Activated CD4-positive, alpha-beta T cell treated with anti-CD3 and anti-CD28 coated beads for 36 hours (primary cell): ENCODE measurements around the gene TCERG1L. TPM values are rescaled to one million over a fixed set of nuclear protein-coding genes. Genes with fewer than 3 reads are reported as not detected.
"Not testable (repeated sequence)": the region's sequence is repeated elsewhere in the genome, so short reads cannot be mapped to it uniquely, and the experiment has no call there.

Source experiments
- ATAC-seq: fragments of 200-7000 bp; cut with Tn5 transposase; one replicate; pipeline ENCODE4 v1.10.0; 2021; ENCODE audit warnings: mild to moderate bottlenecking, moderate library complexity
- CTCF ChIA-PET: fragments of 350-600 bp; sonication (Branson Sonifier 250); formaldehyde crosslinking; loops from one replicate; lab custom pipeline; 2021; ENCODE audit warnings: antibody characterized with exemption; lab: Charles Lee
- POLR2A ChIA-PET: fragments of 350-600 bp; sonication (Branson Sonifier 250); formaldehyde crosslinking; loops from one replicate; lab custom pipeline; 2021; ENCODE audit warnings: antibody characterized with exemption, inconsistent platforms; lab: Charles Lee
- DNase-seq: peaks from one replicate; pipeline ENCODE4 v3.0.0-alpha.2; 2020
- H3K27ac Mint-ChIP-seq: one replicate; pipeline ENCODE4 v1.8.0; 2021; ENCODE audit warnings: mixed read lengths
- H3K27me3 Mint-ChIP-seq: one replicate; pipeline ENCODE4 v1.8.0; 2021; ENCODE audit warnings: mixed read lengths
- H3K36me3 Mint-ChIP-seq: one replicate; pipeline ENCODE4 v1.8.0; 2021; ENCODE audit warnings: low read depth, mixed read lengths
- H3K4me1 Mint-ChIP-seq: one replicate; pipeline ENCODE4 v1.8.0; 2021; ENCODE audit warnings: mixed read lengths
- H3K4me3 Mint-ChIP-seq: one replicate; pipeline ENCODE4 v1.8.0; 2021; ENCODE audit warnings: mild to moderate bottlenecking, moderate library complexity, mixed read lengths
- H3K9me3 Mint-ChIP-seq: one replicate; pipeline ENCODE4 v1.8.0; 2021; ENCODE audit warnings: low read depth, mixed read lengths
- intact Hi-C, 2 experiments: fragments of 100-400 bp; cut with DNase I in 1 of 2; cut with micrococcal nuclease in 1 of 2; formaldehyde crosslinking; loops; one replicate each; pipeline versions ENCODE4 v1.14.2 to v1.15.1; 2022 to 2024; cut with DNase I, micrococcal nuclease
- total RNA-seq, 2 experiments: library from RNA; stranded (reverse); gene quantifications; one replicate each; pipeline ENCODE4 v1.2.3, GENCODE V29; 2021

The TCERG1L gene
- total RNA-seq, 2 experiments from 2014 or later, result 0.05 to 0.21 TPM

DNA sequence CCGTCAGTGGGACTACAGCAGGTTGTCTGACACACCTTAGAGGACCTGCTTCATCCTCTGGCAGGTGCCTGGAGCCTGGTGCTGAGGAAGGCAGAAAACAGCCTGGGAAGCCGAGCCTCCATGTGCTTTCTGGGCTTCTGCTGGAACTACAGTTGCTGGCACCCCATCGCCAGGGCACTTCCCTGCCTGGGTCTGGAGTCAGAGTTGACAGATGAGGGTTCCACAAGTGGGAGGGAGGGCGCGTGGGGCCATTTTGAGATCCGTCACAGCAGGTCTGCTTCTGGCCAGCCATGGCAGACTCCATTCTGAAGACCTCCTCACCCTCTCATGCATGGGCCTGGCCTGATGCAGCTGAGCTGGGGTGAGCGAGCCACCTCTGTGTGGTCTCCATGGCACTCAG lies 33.2 kb upstream of the TCERG1L start:
- DNase-seq (no peak), ATAC-seq (no peak)
- ChIA-PET POLR2A (no interaction called here), CTCF (no interaction called here)
- no peaks in the 10 kb centered on the region for H3K27me3 Mint-ChIP-seq
- no peaks in the 10 kb centered on the region for H3K4me1 Mint-ChIP-seq
- H3K36me3 Mint-ChIP-seq, result no peaks in the 10 kb centered on the region
- intact Hi-C loops, result no loop called here
- no peak overlapping the region for H3K4me3 Mint-ChIP-seq
- peaks cover 1% of the 10 kb centered on the region for H3K9me3 Mint-ChIP-seq
- H3K27ac Mint-ChIP-seq, result no peak overlapping the region

DNA sequence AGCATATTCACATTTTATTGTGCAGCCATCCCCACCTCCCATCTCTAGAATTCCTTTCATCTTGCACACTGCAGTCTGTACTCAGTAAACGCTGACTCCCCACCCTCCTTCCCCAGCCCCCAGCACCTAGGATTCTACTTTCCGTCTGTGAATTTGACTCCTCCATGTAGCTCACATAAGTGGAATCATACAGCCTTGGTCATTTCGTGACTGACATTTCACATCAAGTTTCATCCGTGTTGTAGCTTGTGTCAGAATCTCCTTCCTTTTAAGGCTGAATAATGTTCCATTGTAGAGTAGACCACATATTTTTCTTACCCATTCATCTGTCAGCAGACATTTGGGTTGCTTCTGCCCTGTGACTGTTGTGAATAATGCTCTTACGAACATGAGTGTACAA lies 26.2 kb upstream of the TCERG1L start:
- no peak overlapping the region for H3K27ac Mint-ChIP-seq
- no peak for ATAC-seq
- intact Hi-C loops, result no loop called here
- POLR2A ChIA-PET, result no interaction called here
- H3K4me1 Mint-ChIP-seq, result no peaks in the 10 kb centered on the region
- no peak for DNase-seq
- H3K4me3 Mint-ChIP-seq, result no peak overlapping the region
- peaks cover 13% of the 10 kb centered on the region for H3K9me3 Mint-ChIP-seq
- H3K36me3 Mint-ChIP-seq, result no peaks in the 10 kb centered on the region
- peaks cover 4% of the 10 kb centered on the region for H3K27me3 Mint-ChIP-seq
- CTCF ChIA-PET, result no interaction called here

DNA sequence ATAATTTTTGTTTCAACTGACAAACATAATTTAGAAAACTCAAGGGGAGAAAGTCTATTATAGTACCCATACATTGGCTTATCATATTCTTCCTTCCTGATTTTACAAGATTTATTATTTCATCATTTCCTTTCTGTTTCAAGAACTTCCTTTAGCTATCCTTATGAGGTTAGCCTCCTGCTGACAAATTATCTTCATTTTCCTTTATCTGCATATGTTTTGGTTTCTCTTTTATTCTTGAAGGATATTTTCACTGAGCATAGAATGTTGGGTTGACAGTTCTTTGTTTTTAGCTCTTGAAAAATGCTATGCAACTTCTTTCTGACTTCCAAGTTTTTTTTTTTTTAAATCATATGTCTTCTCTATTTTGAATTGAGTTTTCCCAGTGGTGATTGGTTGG lies 21.3 kb upstream of the TCERG1L start:
- peaks cover 2% of the 10 kb centered on the region for H3K27me3 Mint-ChIP-seq
- no peaks in the 10 kb centered on the region for H3K36me3 Mint-ChIP-seq
- H3K4me1 Mint-ChIP-seq, result no peaks in the 10 kb centered on the region
- ATAC-seq (no peak), DNase-seq (no peak)
- no peak overlapping the region for H3K4me3 Mint-ChIP-seq
- ChIA-PET POLR2A (no interaction called here), CTCF (interaction anchor here (0.6 kb wide), 1 partner anchor 1506 kb away, joined by 3 read pairs; no protein-coding TSS in a partner anchor)
- intact Hi-C loops, result no loop called here
- H3K9me3 Mint-ChIP-seq, result peaks cover 5% of the 10 kb centered on the region
- H3K27ac Mint-ChIP-seq, result no peak overlapping the region

DNA sequence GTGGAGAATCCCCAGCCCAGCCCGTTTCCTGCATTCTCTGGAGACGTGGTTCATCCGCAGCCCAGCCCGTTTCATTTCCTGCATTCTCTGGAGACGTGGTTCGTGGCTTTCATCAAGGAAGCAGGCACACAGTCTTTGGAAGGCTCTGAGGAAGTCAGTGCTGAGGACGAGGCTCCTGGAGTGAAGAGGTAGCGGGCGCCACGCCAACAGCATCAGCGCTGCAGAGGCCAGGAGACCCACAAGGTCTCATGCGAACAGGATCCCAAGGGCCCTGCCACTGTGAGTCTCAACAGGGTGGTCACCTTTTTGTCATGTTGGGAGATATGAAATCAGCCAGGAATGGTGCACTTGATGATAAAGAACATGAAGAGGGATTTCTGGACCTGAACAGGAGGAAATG lies 12.4 kb upstream of the TCERG1L start:
- intact Hi-C loops, result no loop called here
- H3K36me3 Mint-ChIP-seq, result no peaks in the 10 kb centered on the region
- ChIA-PET CTCF (no interaction called here), POLR2A (no interaction called here)
- H3K4me3 Mint-ChIP-seq, result no peak overlapping the region
- H3K4me1 Mint-ChIP-seq, result no peaks in the 10 kb centered on the region
- H3K9me3 Mint-ChIP-seq, result no peaks in the 10 kb centered on the region
- no peak for ATAC-seq
- DNase-seq, result no peak
- peaks cover 21% of the 10 kb centered on the region for H3K27me3 Mint-ChIP-seq
- H3K27ac Mint-ChIP-seq, result no peak overlapping the region

DNA sequence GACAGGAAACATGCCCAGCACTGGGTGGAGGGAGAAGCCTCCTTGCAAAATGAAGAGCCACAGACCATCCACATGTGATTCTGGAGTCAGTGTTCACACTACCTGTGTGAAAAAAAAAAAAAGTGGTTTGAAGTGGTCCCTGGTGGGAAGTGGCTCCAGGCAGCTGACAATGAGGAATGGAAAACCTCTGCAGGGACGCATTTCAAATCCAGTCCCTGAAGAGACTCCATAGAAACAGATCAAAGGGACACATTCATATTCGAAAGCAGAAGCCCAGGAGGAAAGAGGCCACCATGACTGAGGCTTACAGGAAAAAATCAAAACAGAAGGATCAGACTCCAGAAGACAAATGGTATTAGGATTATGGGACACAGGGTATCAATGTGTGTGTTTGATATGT lies 11.5 kb upstream of the TCERG1L start:
- H3K27me3 Mint-ChIP-seq, result peaks cover 24% of the 10 kb centered on the region
- no peaks in the 10 kb centered on the region for H3K9me3 Mint-ChIP-seq
- no peaks in the 10 kb centered on the region for H3K36me3 Mint-ChIP-seq
- no peaks in the 10 kb centered on the region for H3K4me1 Mint-ChIP-seq
- no peak for ATAC-seq
- CTCF ChIA-PET, result no interaction called here
- POLR2A ChIA-PET, result no interaction called here
- no peak overlapping the region for H3K27ac Mint-ChIP-seq
- no peak for DNase-seq
- no peak overlapping the region for H3K4me3 Mint-ChIP-seq
- intact Hi-C loops, result no loop called here

DNA sequence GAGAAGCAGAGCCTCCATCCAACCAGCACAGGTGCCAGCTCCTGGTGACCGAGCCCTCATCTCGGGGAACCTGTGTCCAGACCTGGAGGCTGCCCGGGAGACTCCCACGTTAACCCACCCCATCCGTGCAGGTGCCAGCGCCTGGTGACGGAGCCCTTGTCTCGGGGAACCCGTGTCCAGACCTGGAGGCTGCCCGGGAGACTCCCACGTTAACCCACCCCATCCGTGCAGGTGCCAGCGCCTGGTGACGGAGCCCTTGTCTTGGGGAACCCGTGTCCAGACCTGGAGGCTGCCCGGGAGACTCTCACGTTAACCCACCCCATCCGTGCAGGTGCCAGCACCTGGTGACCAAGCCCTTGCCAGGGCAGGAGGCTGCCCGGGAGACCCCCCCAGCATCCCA lies 11.1 kb upstream of the TCERG1L start:
- CTCF ChIA-PET, H3K4me1 Mint-ChIP-seq, ATAC-seq, H3K36me3 Mint-ChIP-seq, H3K27ac Mint-ChIP-seq, H3K4me3 Mint-ChIP-seq, DNase-seq, intact Hi-C loops, POLR2A ChIA-PET, H3K9me3 Mint-ChIP-seq: not testable (repeated sequence)
- peaks cover 26% of the 10 kb centered on the region for H3K27me3 Mint-ChIP-seq

DNA sequence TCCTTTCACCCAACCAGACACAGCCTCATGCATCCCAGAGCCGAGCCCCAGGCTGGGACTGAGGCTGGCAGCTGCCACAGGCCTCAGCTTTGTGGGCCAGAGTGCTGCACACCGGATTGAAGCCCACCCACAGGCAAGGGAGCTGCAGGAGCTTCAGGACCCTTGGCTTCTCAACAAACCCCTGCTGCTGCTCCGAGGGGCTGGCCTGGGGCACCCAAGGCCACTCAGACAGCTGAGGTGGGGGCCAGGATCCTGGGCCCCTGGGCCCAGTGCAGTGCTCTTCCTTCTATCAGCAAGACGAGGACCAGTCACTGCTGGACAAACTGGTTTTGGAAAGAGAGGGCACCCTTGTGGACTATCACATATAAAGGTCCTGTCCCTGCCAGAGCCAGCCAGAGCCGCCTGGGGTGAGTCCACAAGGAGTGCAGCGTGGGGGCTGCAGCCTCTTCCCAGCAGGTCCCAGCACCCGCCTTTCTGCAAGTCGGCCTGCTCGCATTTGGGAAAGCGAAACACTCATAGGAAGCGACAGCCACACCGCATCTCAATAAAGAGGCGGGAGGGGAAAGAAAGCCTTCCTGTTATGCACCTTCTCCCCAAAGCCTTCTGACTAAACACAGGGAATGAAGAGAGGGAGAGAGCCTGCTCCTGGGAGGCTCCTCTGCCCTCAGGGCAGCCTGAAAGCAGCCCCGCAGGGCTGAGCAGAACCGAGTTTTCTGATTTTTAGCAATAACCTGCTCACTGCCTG lies 9.5 kb upstream of the TCERG1L start:
- ChIA-PET POLR2A (no interaction called here), CTCF (no interaction called here)
- intact Hi-C loops, result no loop called here
- DNase-seq (no peak), ATAC-seq (no peak)
- no peaks in the 10 kb centered on the region for H3K36me3 Mint-ChIP-seq
- H3K4me1 Mint-ChIP-seq, result no peaks in the 10 kb centered on the region
- H3K4me3 Mint-ChIP-seq, result no peak overlapping the region
- H3K27me3 Mint-ChIP-seq, result peaks cover 31% of the 10 kb centered on the region
- H3K9me3 Mint-ChIP-seq, result no peaks in the 10 kb centered on the region
- no peak overlapping the region for H3K27ac Mint-ChIP-seq

DNA sequence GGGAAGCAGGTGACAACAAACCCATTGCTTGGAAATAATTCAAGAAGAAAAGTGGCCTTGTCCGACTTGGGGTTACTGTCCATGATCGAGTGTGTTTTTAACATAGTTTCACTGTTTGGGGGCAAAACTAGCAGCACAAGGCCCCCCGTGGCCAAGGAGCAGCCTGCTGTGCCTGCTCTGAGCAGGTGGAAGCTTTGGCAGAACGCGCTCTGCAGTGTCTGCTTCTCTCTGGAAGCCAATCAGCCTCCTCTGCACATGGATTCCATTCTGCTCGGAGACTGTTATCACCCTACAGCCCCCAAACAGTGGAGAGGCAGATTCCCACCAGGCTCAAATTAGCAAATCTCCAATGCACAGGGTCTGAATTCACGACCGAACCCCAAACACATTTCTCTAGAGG lies 7.3 kb upstream of the TCERG1L start:
- POLR2A ChIA-PET, result no interaction called here
- no peaks in the 10 kb centered on the region for H3K4me1 Mint-ChIP-seq
- ATAC-seq (no peak), DNase-seq (no peak)
- intact Hi-C loops, result loop anchor here in 1 of 2 experiments (10.0 kb wide), 1 partner anchor 556 kb away; no protein-coding TSS in a partner anchor
- CTCF ChIA-PET, result no interaction called here
- no peaks in the 10 kb centered on the region for H3K9me3 Mint-ChIP-seq
- no peak overlapping the region for H3K27ac Mint-ChIP-seq
- H3K27me3 Mint-ChIP-seq, result peaks cover 36% of the 10 kb centered on the region
- H3K4me3 Mint-ChIP-seq, result no peak overlapping the region
- H3K36me3 Mint-ChIP-seq, result no peaks in the 10 kb centered on the region

DNA sequence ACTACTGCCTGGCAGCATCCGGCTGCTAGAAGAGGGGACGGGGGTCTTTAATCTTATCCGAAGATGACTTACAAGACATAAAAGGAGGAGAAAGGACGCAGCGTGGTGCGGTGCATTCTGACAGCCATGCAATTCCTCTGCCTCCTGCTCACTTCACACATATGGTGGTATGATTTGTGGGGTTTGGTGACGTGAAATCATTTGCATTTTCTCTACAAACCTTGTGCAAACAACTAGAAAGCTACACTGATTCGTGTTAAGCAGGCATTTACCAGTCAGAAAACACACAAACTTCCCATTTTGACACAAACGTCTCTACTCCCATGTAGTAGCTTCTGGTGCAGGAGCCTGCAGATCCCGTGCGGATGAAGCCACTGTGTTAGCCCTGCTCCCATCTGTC lies 6.8 kb upstream of the TCERG1L start:
- no peak for DNase-seq
- ATAC-seq, result no peak
- H3K27ac Mint-ChIP-seq, result no peak overlapping the region
- POLR2A ChIA-PET, result no interaction called here
- no peaks in the 10 kb centered on the region for H3K4me1 Mint-ChIP-seq
- no peaks in the 10 kb centered on the region for H3K9me3 Mint-ChIP-seq
- intact Hi-C loops, result loop anchor here in 1 of 2 experiments (10.0 kb wide), 1 partner anchor 557 kb away; no protein-coding TSS in a partner anchor
- H3K4me3 Mint-ChIP-seq, result no peak overlapping the region
- CTCF ChIA-PET, result no interaction called here
- peaks cover 35% of the 10 kb centered on the region for H3K27me3 Mint-ChIP-seq
- H3K36me3 Mint-ChIP-seq, result no peaks in the 10 kb centered on the region

DNA sequence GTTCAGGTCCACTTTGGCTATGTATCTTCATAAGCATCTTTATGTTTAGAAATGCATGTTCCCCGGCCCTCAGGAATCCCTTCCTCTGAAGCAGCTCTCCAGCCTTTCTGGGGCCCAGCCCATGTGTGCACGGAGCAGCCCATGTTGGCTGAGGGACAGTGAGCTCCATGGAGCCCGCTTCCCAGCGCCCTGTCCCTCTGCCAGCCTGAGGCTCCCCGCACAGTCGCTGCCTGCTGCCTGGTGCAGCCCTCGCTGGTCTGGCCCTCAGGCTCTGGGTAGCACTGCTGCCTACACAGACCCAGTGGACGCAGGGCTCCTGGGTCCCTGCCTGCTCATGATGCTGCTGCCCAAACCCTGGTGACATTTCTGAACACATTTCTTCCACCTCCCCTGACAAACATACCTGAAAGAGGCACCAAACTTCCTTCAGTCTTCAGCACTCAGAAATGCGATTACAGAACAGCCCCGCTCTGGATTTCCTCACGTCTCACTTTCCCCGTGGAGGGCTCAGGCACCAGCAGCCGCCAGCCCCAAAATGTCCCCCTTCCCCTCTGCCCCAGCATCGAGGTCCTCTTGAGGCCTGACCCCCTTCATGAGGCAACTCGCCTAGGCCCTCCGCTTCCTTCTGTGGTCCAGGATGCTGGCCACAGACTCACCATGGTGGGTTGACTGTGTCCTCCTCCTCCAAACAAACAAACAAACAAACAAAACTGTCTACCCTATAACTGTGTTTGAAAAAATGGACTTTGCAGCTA lies 5.0 kb upstream of the TCERG1L start:
- POLR2A ChIA-PET, result no interaction called here
- no peaks in the 10 kb centered on the region for H3K4me1 Mint-ChIP-seq
- CTCF ChIA-PET, result no interaction called here
- no peak for ATAC-seq
- H3K27me3 Mint-ChIP-seq, result peaks cover 32% of the 10 kb centered on the region
- DNase-seq, result no peak
- no peaks in the 10 kb centered on the region for H3K36me3 Mint-ChIP-seq
- no peaks in the 10 kb centered on the region for H3K9me3 Mint-ChIP-seq
- no peak overlapping the region for H3K4me3 Mint-ChIP-seq
- intact Hi-C loops, result loop anchor here in 1 of 2 experiments (10.0 kb wide), 1 partner anchor 558 kb away; no protein-coding TSS in a partner anchor
- H3K27ac Mint-ChIP-seq, result no peak overlapping the region

DNA sequence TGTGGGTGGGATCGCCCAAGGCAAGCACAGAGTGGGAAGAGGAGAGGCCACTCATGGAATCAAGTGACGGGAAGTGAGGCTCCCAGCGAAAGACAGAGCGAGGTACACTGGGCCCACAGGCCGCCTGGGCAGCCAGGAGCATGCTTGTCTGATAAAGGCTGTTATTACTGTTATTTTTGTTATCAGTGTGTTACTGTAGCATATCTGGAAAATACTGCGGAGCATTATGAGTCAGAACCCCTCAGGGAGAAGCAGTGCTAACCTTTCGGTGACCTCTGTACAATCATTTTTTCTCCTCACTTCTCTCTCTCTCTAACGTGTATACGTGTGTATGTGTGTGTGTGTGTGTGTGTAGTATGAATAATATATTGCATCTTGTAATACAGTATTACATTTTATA lies 3.8 kb upstream of the TCERG1L start:
- no peaks in the 10 kb centered on the region for H3K36me3 Mint-ChIP-seq
- H3K4me3 Mint-ChIP-seq, result no peak overlapping the region
- DNase-seq (no peak), ATAC-seq (no peak)
- H3K27me3 Mint-ChIP-seq, result peaks cover 32% of the 10 kb centered on the region
- no peaks in the 10 kb centered on the region for H3K9me3 Mint-ChIP-seq
- ChIA-PET POLR2A (no interaction called here), CTCF (no interaction called here)
- H3K27ac Mint-ChIP-seq, result no peak overlapping the region
- H3K4me1 Mint-ChIP-seq, result peaks cover 3% of the 10 kb centered on the region
- intact Hi-C loops, result loop anchor here in 1 of 2 experiments (10.0 kb wide), 1 partner anchor 559 kb away; no protein-coding TSS in a partner anchor

DNA sequence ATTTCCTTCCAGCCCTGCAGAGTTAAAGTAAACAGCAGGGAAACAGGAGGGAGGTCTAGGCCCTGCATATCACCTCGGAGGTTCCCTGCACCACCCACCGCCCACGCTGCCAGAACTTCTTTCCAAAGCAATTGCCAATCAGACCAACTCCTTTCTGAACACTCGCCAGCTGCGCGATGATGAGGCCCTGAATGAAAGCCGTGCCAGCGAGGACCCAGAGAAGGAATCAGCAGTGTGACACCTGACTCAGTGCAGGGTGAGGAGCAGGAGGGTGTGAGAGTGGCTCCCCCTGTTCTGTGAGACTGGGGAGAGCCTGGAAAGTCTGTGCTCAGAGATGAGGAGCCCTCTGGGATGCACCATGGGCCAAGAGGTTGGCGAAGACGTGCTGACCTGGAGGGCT lies 3.3 kb upstream of the TCERG1L start:
- Mint-ChIP-seq H3K4me1 (peaks cover 4% of the 10 kb centered on the region), H3K27ac (no peak overlapping the region), H3K27me3 (peaks cover 36% of the 10 kb centered on the region), H3K4me3 (no peak overlapping the region), H3K36me3 (no peaks in the 10 kb centered on the region), H3K9me3 (no peaks in the 10 kb centered on the region)
- POLR2A ChIA-PET, result no interaction called here
- ATAC-seq (no peak), DNase-seq (no peak)
- CTCF ChIA-PET, result interaction anchor here (0.7 kb wide), 1 partner anchor 19 kb away, joined by 3 read pairs; no protein-coding TSS in a partner anchor
- intact Hi-C loops, result loop anchor here in 1 of 2 experiments (5.0 to 10.0 kb wide), 2 partner anchors 560 to 1122 kb away; no protein-coding TSS in a partner anchor
